ENCODE measurements around the gene ADGRD1.

DNA sequence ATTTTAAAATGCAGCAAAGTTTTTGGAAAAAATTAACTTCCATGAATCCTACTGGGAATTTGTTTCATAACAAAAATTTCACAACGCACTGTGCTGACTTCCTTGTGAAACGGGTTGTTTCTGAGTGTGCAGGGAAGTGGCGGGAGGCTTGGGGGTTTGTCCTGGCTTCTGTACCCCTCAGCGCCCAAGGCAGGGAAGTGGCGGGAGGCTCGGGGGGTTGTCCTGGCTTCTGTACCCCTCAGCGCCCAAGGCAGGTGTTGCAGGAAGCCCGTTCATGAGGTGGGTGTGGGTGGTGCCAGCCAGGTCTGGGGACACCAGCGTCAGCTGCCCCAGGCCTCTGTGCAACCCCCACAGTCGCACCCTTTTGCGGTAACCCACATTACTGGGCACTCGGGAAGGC, 25.1 kb downstream of the ADGRD1 start:
- TF ChIP-seq, protein P1, sequence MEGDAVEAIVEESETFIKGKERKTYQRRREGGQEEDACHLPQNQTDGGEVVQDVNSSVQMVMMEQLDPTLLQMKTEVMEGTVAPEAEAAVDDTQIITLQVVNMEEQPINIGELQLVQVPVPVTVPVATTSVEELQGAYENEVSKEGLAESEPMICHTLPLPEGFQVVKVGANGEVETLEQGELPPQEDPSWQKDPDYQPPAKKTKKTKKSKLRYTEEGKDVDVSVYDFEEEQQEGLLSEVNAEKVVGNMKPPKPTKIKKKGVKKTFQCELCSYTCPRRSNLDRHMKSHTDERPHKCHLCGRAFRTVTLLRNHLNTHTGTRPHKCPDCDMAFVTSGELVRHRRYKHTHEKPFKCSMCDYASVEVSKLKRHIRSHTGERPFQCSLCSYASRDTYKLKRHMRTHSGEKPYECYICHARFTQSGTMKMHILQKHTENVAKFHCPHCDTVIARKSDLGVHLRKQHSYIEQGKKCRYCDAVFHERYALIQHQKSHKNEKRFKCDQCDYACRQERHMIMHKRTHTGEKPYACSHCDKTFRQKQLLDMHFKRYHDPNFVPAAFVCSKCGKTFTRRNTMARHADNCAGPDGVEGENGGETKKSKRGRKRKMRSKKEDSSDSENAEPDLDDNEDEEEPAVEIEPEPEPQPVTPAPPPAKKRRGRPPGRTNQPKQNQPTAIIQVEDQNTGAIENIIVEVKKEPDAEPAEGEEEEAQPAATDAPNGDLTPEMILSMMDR (IDR thresholded peaks at IDR 0.05): no peak
- TF ChIP-seq EP300 (IDR thresholded peaks at IDR 0.05): no peak
